ENCODE results near the gene PTGS1.
"Not testable (repeated sequence)": the region's sequence is repeated elsewhere in the genome, so short reads cannot be mapped to it uniquely, and the experiment has no call there.

PTGS1 gene

DNA sequence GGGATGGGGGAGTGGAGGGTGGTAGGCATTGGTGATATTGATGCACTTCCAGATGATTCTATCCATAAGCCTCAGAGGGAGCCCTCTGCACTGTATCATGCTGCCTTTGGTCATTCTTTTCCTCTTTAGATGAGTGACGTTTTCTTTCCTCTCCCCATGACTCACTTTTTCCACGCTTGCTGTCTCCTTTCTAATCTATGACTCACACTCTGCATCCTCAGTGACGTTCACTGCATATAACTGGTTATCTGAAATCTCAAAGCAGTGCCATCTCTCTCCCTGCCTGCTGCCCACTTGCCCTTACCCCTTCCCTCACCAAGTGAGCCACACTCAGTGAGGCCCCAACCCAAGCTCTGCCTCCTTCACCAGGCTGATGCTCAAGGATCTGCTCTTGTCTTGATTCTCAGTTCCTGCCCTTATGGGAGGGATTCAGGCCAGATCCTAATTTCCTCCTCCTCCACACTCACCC, 31.6 kb downstream of the PTGS1 start:
- no peak for DNase-seq

DNA sequence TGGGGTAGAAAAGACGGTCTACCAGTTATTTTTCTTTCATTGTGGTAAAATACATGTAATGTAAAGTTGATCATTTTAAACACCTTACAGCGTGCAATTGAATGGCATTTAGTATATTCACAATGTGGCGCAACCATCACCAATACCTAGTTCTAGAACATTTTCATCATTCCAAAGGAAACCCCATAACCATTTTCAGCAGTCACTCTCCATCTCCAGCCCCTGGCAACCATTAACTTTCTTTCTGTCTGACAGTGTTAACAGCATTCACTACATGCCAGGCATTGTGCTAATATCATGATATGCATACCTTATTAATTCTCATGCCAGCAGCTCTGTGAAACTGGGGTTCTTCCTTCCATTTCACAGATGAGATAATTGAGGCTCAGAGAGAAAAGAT, 32.0 kb downstream of the PTGS1 start:
- DNase-seq: no peak

DNA sequence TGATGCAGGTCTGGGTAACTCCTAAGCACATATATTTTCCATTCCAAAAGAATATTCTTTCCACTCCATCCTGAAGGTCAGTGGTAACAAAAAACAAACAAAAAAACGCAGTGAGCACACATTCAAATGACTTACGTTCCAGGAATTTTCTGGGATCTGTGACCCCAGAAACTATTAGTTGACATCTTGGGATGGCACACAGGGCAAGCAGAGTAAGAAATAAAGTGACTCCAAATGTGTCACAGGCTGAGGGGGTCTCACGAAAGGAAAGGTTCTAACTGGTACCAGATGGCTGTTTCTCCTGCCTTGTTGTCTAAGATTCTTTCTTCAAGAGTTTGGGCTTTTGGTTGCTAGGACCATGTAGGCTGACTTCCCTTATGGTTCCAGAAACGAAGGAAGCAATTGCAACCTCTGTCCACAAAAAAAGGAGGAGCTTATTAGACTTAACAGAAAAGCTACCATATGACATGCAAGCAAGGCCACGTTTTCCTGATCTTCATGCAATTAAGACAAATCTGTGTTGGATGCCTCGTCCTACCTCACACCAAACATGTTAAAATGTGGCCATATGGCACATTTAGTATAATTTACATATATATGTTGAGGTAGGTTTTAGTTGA, 32.7 kb downstream of the PTGS1 start:
- no peak for DNase-seq

DNA sequence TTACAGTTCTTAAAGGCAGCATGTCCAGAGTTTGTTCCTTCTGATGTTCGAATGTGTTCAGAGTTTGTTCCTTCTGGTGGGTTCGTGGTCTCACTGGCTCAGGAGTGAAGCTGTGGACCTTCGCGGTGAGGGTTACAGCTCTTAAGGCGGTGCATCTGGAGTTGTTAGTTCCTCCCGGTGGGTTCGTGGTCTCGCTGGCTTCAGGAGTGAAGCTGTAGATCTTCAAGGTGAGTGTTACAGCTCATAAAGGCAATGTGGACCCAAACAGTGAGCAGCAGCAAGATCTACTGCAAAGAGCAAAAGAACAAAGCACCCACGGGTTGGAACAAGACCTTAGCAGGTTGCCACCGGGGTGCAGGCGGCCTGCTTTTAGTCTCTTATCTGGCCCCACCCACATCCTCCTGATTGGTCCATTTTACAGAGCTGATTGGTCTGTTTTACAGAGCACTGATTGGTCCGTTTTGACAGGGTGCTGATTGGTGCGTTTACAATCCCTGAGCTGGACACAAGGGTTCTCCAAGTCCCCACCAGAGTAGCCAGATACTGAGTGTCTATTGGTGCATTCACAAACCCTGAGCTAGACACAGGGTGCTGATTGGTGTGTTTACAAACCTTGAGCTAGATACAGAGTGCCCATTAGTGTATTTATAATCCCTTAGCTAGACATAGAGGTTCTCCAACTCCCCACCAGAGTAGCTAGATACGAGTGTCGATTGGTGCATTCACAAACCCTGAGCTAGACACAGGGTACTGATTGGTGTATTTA, 34.7 kb downstream of the PTGS1 start:
- not testable (repeated sequence) for DNase-seq

DNA sequence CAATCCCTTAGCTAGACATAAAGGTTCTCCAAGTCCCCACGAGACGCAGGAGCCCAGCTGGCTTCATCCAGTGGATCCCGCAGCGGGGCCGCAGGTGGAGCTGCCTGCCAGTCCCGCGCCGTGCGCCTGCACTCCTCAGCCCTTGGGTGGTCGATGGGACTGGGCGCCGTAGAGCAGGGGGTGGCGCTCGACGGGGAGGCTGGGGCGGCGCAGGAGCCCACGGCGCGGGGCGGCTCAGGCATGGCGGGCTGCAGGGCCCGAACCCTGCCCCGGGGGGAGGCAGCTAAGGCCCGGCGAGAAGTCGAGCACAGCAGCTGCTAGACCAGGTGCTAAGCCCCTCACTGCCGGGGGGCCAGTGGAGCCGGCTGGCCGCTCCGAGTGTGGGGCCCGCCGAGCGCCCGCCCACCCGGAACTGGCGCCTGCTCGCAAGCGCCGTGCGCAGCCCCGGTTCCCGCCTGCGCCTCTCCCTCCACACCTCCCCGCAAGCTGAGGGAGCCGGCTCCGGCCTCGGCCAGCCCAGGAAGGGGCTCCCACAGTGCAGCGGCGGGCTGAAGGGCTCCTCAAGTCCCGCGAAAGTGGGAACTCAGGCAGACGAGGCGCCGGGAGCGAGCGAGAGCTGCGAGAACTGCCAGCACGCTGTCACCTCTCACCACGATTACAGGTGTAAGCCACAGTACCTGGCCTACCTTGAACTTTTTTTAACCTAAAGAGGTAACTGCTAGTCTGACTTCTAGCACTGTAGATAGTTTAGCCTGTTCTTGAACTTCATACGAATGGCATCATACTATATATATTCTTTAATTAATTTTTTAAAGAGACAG, 35.5 kb downstream of the PTGS1 start:
- no peak for DNase-seq

DNA sequence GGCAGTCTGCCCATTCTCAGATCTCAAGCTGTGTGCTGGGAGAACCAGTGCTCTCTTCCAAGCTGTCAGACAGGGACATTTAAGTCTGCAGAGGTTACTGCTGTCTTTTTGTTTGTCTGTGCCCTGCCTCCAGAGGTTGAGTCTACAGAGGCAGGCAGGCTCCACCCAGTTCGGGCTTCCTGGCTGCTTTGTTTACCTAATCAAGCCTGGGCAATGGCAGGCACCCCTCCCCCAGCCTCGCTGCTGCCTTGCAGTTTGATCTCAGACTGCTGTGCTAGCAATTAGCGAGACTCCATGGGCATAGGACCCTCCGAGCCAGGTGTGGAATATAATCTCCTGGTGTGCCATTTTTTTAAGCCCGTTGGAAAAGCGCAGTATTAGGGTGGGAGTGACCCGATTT, 43.3 kb downstream of the PTGS1 start:
- DNase-seq: not testable (repeated sequence)

DNA sequence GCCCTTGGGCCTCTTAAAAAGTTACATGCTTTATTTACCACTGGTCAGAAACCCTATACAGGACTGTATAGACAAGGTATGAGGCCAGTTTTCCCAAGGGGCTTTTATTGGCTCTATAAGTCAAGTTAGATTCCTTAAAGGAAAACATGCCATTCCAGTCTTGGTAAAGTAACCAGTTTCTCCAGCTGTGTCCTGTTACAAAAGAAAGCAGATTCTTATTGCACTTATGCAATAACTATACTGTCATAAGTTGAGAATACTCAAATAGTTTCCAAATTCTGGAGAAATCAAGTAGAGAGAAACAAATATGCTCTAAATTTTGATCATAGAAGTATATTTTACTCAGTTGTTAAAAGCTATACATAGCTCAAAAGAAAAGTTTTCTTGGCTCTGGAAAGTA, 47.2 kb downstream of the PTGS1 start:
- DNase-seq: no peak

DNA sequence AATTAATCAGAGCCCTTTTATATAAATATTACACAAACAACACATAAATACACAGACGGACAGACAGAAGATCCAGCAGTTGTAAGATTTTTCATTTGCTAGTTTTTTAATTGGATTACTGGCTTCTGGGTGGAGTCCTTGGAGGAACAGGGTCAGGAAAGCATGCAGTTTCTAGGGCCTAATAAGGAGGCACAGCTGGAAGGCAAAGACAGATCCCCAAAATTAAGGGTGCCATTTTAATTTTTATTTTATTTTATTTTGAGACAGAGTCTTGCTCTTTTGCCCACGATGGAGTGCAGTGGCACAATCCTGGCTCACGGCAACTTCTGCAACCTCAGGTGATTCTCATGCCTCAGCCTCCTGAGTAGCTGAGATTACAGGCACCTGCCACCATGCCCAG, 49.5 kb downstream of the PTGS1 start:
- no peak for DNase-seq

DNA sequence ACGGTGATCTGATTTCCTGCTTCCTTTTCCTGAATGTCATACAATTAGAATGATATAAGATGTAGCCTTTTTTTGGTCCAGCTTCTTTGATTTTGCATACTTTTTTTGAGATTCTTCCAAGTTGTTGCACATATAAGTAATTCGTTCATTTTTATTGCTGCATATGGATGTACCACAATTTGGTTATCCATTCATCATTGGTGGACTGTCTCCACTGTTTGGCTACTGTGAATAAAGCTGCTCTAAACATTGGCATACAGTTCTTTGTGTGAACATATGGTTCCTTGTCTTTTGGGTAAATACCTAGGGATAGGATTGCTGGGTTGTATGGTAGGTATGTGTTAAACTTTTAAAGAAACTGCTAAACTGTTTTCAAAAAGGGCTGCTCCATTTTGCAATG, 54.3 kb downstream of the PTGS1 start:
- DNase-seq: no peak

DNA sequence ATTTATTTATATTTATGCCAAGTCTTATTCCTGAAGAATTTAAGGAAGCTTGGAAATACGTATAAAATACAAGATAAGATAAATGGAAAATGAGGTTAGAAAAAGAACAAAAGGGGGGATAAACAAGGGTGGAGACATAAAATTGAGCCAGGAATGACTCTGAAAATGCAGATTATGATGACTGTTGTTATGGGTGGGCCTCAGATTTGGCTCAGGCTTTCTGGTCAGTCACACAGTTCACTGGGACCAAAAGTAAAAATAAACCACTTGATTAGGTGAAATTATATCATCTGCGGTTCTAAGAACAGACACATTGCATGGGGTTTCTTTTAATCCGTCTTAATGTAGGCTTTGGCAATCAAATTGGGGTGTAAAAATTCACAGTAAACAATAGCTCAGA, 55.9 kb downstream of the PTGS1 start:
- DNase-seq: no peak

DNA sequence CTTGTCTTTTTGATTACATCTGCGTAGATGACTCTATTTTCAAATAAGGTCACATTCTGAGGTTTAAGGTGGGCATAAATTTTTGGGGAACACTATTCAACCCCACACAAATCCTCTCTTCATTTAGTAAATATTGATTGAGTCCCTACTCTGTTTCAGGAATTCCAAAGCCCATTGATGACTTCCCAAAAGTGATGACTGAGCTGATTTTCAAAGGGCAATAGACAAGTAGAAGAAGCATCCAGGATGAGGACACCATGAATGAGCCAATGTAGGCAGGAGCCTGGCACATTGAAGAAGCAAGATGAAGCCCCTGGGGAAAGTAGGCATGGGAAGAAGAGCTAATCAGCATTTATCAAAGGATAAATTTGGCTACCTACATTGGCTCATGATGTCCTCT, 71.7 kb downstream of the PTGS1 start:
- DNase-seq: no peak

DNA sequence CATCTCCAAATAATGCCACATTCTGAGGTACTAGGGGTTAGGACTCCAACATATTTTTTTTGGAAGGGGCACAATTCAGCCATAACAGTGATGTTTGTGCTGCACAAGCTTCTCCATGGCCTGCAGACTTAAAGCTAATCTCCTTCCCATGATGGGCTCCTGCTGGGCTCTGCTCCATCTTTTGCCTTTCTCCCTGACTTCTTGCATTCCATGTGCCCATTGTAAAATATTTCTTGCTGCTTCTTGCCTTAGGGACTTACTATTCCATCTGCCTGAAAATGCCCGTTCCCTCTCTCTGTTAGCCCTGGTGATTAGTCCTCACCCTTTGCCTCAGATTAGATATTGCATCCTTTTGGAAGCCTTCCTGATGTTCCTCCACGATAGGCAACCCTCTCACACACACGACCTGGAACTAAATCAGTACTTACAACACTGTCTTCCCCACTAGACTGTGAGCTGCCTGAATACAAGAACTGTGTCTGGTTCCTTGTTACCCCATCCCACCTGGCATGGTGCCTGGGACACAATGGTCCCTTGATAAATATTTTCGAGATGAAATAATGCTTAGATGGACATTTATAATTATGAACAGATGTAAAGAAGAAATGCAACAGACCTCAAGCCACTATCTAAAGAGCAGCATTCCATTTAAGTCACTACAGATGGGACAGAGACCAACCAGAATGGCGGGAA, 73.4 kb downstream of the PTGS1 start:
- DNase-seq: no peak

Data from central memory CD4-positive, alpha-beta T cell (primary cell).